WTC11 (cell line): ENCODE measurements around the gene USP7. TPM values are rescaled to one million over a fixed set of nuclear protein-coding genes. Genes with fewer than 3 reads are reported as not detected.

Source experiments
- ATAC-seq: fragments of 200-7000 bp; cut with Tn5 transposase; 2 replicates; pipeline ENCODE4 v1.10.0; 2021; ENCODE audit warnings: mild to moderate bottlenecking, moderate library complexity
- CTCF ChIA-PET: fragments of 300-600 bp; sonication (Branson Sonifier 250); formaldehyde crosslinking; loops from one replicate; lab custom pipeline; 2021; ENCODE audit warnings: antibody characterized with exemption; lab: Charles Lee
- POLR2A ChIA-PET: fragments of 350-600 bp; sonication (Branson Sonifier 250); formaldehyde crosslinking; loops from one replicate; lab custom pipeline; 2021; ENCODE audit warnings: antibody characterized with exemption; lab: Charles Lee
- DNase-seq: peaks from one replicate; pipeline ENCODE4 v3.0.0; 2021; ENCODE audit warnings: low spot score
- H3K27ac Mint-ChIP-seq: 2 replicates; pipeline ENCODE4 v1.8.0; 2021; ENCODE audit warnings: mixed read lengths
- H3K27me3 Mint-ChIP-seq: 2 replicates; pipeline ENCODE4 v1.8.0; 2021; ENCODE audit warnings: low read depth, mild to moderate bottlenecking, moderate library complexity, mixed read lengths
- H3K36me3 Mint-ChIP-seq: 2 replicates; pipeline ENCODE4 v1.8.0; 2021; ENCODE audit warnings: mixed read lengths
- H3K4me1 Mint-ChIP-seq: 2 replicates; pipeline ENCODE4 v1.8.0; 2022; ENCODE audit warnings: mixed read lengths
- H3K4me3 Mint-ChIP-seq: 2 replicates; pipeline ENCODE4 v1.8.0; 2021; ENCODE audit warnings: mild to moderate bottlenecking, moderate library complexity, mixed read lengths
- H3K9me3 Mint-ChIP-seq: 2 replicates; pipeline ENCODE4 v1.8.0; 2021; ENCODE audit warnings: mixed read lengths
- ESRRA ChIP-seq: sonication (generic); formaldehyde crosslinking; IDR thresholded peaks from 2 replicates; pipeline ENCODE4 v1.8.1; 2022; ENCODE audit warnings: mild to moderate bottlenecking, missing genetic modification reagents, borderline replicate concordance
- GABPB1 ChIP-seq: sonication (generic); formaldehyde crosslinking; IDR thresholded peaks from 2 replicates; pipeline ENCODE4 v1.8.1; 2023; ENCODE audit warnings: mild to moderate bottlenecking, missing genetic modification reagents
- MXD4 ChIP-seq: fragments of 250-450 bp; sonication (Bioruptor Pico); IDR thresholded peaks from 2 replicates; pipeline ENCODE4 v1.8.0; 2021; ENCODE audit warnings: mild to moderate bottlenecking, moderate library complexity, borderline replicate concordance
- TEAD4 ChIP-seq: sonication (generic); formaldehyde crosslinking; IDR thresholded peaks from 2 replicates; pipeline ENCODE4 v1.8.0; 2022; ENCODE audit warnings: mild to moderate bottlenecking, missing genetic modification reagents
- total RNA-seq: library from RNA; stranded (reverse); gene quantifications from 3 replicates; pipeline ENCODE4 v1.2.3, GENCODE V29; 2021
- TF ChIP-seq, protein P1 (sequence below): sonication (generic); formaldehyde crosslinking; IDR thresholded peaks from 2 replicates; pipeline ENCODE4 v1.8.1; 2022; ENCODE audit warnings: low read depth, mild to moderate bottlenecking, moderate library complexity, missing genetic modification reagents, borderline replicate concordance
- TF ChIP-seq, protein P2 (sequence below): sonication (generic); formaldehyde crosslinking; IDR thresholded peaks from 2 replicates; pipeline ENCODE4 v1.8.1; 2023; ENCODE audit warnings: mild to moderate bottlenecking, missing genetic modification reagents, moderate library complexity
- TF ChIP-seq, protein P3 (sequence below): sonication (generic); formaldehyde crosslinking; IDR thresholded peaks from 2 replicates; pipeline ENCODE4 v1.8.1; 2023; ENCODE audit warnings: mild to moderate bottlenecking, missing genetic modification reagents
- TF ChIP-seq, protein P4 (sequence below): sonication (generic); formaldehyde crosslinking; IDR thresholded peaks from 2 replicates; pipeline ENCODE4 v1.8.1; 2022; ENCODE audit warnings: low read depth, missing genetic modification reagents, borderline replicate concordance
- TF ChIP-seq, protein P5 (sequence below): sonication (generic); formaldehyde crosslinking; IDR thresholded peaks from 2 replicates; pipeline ENCODE4 v1.8.0; 2023; ENCODE audit warnings: missing genetic modification reagents, mild to moderate bottlenecking, borderline replicate concordance

The USP7 gene
- total RNA-seq, 1 experiment from 2014 or later = 211 TPM

DNA sequence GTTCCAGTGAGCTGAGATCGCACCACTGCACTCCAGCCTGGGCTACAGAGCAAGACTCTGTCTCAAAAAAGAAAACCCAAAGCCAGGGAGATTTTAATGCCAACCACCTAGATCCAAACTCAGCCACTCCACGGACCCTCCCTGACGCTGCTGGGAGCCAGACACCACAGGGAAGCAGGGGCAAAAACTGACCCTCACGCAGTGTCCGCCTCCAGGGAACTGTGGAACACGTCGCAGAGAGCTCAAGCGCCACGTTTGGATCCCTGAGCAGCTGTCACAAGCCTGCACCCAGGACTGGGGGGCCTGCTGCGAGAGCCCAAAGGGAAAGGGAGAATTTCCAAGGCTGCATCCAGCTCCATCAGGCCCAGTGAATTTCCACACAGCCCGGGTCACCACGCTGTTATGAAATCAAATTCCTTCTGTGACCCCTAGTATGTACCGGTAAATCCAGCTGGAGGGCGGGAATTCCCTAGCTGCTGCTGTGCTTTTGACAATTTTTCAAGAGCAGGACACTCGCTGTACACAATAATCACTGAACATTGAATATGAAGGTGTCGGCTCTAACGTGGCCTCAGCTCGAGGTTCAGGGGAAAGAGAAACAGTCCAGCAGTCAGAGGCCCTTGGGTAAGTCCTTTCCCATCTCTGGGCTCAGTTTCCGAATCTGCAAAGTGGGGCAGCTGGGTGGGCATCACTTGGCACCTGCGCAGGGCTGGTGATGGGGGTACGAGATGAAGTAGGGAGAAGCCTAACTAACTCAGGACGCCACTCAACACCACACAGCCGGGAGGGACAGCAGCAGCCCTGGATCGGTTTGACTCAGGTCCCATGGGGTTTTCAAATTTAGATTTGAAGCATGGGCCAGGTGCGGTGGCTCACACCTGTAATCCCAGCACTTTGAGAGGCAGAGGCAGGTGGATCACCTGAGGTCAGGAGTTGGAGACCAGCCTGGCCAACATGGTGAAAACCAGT, 103.5 kb downstream of the USP7 start:
- Mint-ChIP-seq H3K4me1 (peaks cover 63% of the 10 kb centered on the region), H3K9me3 (no peaks in the 10 kb centered on the region), H3K4me3 (no peak overlapping the region), H3K36me3 (peaks cover 40% of the 10 kb centered on the region), H3K27me3 (no peaks in the 10 kb centered on the region), H3K27ac (peak overlapping the region; percentile 80)
- ChIA-PET POLR2A (interaction anchor here (0.5 to 1.6 kb wide), 2 partner anchors 9 to 142 kb away, joined by 3 to 4 read pairs; partner anchors contain the start of gene CARHSP1), CTCF (interaction anchor here (0.7 to 1.5 kb wide), 2 partner anchors 13 to 209 kb away, joined by 3 to 5 read pairs; no protein-coding TSS in a partner anchor)
- TF ChIP-seq GABPB1 (CRISPR knock-in tag) = peak; percentile 86
- TF ChIP-seq, protein P1, sequence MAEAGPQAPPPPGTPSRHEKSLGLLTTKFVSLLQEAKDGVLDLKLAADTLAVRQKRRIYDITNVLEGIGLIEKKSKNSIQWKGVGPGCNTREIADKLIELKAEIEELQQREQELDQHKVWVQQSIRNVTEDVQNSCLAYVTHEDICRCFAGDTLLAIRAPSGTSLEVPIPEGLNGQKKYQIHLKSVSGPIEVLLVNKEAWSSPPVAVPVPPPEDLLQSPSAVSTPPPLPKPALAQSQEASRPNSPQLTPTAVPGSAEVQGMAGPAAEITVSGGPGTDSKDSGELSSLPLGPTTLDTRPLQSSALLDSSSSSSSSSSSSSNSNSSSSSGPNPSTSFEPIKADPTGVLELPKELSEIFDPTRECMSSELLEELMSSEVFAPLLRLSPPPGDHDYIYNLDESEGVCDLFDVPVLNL (CRISPR knock-in tag) = no peak
- no peak for TF ChIP-seq ESRRA (CRISPR knock-in tag)
- TF ChIP-seq TEAD4 (CRISPR knock-in tag) = no peak
- TF ChIP-seq, protein P2, sequence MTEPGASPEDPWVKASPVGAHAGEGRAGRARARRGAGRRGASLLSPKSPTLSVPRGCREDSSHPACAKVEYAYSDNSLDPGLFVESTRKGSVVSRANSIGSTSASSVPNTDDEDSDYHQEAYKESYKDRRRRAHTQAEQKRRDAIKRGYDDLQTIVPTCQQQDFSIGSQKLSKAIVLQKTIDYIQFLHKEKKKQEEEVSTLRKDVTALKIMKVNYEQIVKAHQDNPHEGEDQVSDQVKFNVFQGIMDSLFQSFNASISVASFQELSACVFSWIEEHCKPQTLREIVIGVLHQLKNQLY (CRISPR knock-in tag) = no peak
- TF ChIP-seq, protein P3, sequence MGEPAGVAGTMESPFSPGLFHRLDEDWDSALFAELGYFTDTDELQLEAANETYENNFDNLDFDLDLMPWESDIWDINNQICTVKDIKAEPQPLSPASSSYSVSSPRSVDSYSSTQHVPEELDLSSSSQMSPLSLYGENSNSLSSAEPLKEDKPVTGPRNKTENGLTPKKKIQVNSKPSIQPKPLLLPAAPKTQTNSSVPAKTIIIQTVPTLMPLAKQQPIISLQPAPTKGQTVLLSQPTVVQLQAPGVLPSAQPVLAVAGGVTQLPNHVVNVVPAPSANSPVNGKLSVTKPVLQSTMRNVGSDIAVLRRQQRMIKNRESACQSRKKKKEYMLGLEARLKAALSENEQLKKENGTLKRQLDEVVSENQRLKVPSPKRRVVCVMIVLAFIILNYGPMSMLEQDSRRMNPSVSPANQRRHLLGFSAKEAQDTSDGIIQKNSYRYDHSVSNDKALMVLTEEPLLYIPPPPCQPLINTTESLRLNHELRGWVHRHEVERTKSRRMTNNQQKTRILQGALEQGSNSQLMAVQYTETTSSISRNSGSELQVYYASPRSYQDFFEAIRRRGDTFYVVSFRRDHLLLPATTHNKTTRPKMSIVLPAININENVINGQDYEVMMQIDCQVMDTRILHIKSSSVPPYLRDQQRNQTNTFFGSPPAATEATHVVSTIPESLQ (CRISPR knock-in tag) = 0 out of 2 replicates have a peak, but pooled peaks have one; percentile 13
- TF ChIP-seq, protein P4, sequence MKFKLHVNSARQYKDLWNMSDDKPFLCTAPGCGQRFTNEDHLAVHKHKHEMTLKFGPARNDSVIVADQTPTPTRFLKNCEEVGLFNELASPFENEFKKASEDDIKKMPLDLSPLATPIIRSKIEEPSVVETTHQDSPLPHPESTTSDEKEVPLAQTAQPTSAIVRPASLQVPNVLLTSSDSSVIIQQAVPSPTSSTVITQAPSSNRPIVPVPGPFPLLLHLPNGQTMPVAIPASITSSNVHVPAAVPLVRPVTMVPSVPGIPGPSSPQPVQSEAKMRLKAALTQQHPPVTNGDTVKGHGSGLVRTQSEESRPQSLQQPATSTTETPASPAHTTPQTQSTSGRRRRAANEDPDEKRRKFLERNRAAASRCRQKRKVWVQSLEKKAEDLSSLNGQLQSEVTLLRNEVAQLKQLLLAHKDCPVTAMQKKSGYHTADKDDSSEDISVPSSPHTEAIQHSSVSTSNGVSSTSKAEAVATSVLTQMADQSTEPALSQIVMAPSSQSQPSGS (CRISPR knock-in tag) = no peak
- TF ChIP-seq MXD4 (CRISPR knock-in tag) = no peak
- TF ChIP-seq, protein P5, sequence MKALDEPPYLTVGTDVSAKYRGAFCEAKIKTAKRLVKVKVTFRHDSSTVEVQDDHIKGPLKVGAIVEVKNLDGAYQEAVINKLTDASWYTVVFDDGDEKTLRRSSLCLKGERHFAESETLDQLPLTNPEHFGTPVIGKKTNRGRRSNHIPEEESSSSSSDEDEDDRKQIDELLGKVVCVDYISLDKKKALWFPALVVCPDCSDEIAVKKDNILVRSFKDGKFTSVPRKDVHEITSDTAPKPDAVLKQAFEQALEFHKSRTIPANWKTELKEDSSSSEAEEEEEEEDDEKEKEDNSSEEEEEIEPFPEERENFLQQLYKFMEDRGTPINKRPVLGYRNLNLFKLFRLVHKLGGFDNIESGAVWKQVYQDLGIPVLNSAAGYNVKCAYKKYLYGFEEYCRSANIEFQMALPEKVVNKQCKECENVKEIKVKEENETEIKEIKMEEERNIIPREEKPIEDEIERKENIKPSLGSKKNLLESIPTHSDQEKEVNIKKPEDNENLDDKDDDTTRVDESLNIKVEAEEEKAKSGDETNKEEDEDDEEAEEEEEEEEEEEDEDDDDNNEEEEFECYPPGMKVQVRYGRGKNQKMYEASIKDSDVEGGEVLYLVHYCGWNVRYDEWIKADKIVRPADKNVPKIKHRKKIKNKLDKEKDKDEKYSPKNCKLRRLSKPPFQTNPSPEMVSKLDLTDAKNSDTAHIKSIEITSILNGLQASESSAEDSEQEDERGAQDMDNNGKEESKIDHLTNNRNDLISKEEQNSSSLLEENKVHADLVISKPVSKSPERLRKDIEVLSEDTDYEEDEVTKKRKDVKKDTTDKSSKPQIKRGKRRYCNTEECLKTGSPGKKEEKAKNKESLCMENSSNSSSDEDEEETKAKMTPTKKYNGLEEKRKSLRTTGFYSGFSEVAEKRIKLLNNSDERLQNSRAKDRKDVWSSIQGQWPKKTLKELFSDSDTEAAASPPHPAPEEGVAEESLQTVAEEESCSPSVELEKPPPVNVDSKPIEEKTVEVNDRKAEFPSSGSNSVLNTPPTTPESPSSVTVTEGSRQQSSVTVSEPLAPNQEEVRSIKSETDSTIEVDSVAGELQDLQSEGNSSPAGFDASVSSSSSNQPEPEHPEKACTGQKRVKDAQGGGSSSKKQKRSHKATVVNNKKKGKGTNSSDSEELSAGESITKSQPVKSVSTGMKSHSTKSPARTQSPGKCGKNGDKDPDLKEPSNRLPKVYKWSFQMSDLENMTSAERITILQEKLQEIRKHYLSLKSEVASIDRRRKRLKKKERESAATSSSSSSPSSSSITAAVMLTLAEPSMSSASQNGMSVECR (CRISPR knock-in tag) = no peak
- ATAC-seq (no peak), DNase-seq (no peak)
